HUDEP-2 (cell line): ENCODE data around the gene PARPBP.
"Not testable (repeated sequence)": the region's sequence is repeated elsewhere in the genome, so short reads cannot be mapped to it uniquely, and the experiment has no call there.

ENCODE experiments used
- DNase-seq, 76 experiments: peaks; one replicate each; lab custom pipeline; 2025; ENCODE audit not compliant: unreplicated experiment in 76 of 76; lab: John Stamatoyannopoulos, UW

PARPBP gene

GRCh38 chr12:102240859-102241258 lies 120.9 kb downstream of the PARPBP start:
- DNase-seq = not testable (repeated sequence)
